Suprapubic skin (tissue), 4 donors: ENCODE measurements around the gene TDRD10. TPM values are rescaled to one million over a fixed set of nuclear protein-coding genes. Genes with fewer than 3 reads are reported as not detected.

Experiments
- DNase-seq, 2 donors: peaks; one replicate each; pipeline ENCODE4 v3.0.0-alpha.2; 2019; ENCODE audit warnings: low spot score in 2 of 2
- H3K27ac ChIP-seq: fragments of 200-600 bp; sonication (generic); one replicate; pipeline ENCODE4 v1.5.1; 2019
- H3K27me3 ChIP-seq: fragments of 200-600 bp; sonication (generic); one replicate; pipeline ENCODE4 v1.5.1; 2019
- H3K36me3 ChIP-seq: fragments of 200-600 bp; sonication (generic); one replicate; pipeline ENCODE4 v1.5.1; 2019
- H3K4me1 ChIP-seq: fragments of 200-600 bp; sonication (generic); one replicate; pipeline ENCODE4 v1.5.1; 2019
- H3K4me3 ChIP-seq: fragments of 200-600 bp; sonication (generic); one replicate; pipeline ENCODE4 v1.5.1; 2019; ENCODE audit warnings: mild to moderate bottlenecking
- H3K9me3 ChIP-seq: fragments of 200-600 bp; sonication (generic); one replicate; pipeline ENCODE4 v1.5.1; 2019
- EP300 ChIP-seq: sonication (generic); formaldehyde crosslinking; IDR thresholded peaks from one replicate; pipeline ENCODE4 v1.6.1; 2017; ENCODE audit warnings: antibody characterized with exemption
- POLR2A ChIP-seq, 2 donors: fragments of 450-650 bp; IDR thresholded peaks; one replicate each; pipeline ENCODE4 v1.6.1; 2017; ENCODE audit warnings: antibody characterized with exemption in 2 of 2, mild to moderate bottlenecking in 2 of 2, moderate library complexity in 2 of 2
- POLR2AphosphoS5 ChIP-seq, 3 donors: sonication (generic); formaldehyde crosslinking; IDR thresholded peaks; one replicate each; pipeline ENCODE4 v1.6.1; 2017; ENCODE audit warnings: antibody characterized with exemption in 3 of 3
- WGBS: methylation state at CpG from one replicate; pipeline ENCODE4 v1.1.5; 2018; 5-methylcytosine and 5-hydroxymethylcytosine counted together
- total RNA-seq, 4 donors: library from RNA; depleted of rRNA; stranded (reverse); fragments of >200 nt; gene quantifications; one replicate each; pipeline ENCODE4 v1.1.0, GENCODE V29; 2016
- TF ChIP-seq, protein P1 (sequence below), 2 donors: fragments of 200-600 bp in 1 of 2; fragments of 450-650 bp in 1 of 2; sonication (generic) in 1 of 2; IDR thresholded peaks; one replicate each; pipeline ENCODE4 v1.5.1; 2016 to 2019; ENCODE audit warnings: antibody characterized with exemption in 2 of 2, mild to moderate bottlenecking in 1 of 2, moderate library complexity in 1 of 2

The TDRD10 gene
- total RNA-seq, 4 donors from 2014 or later, result 0.72 to 2.6 (median 2.0) TPM

DNA sequence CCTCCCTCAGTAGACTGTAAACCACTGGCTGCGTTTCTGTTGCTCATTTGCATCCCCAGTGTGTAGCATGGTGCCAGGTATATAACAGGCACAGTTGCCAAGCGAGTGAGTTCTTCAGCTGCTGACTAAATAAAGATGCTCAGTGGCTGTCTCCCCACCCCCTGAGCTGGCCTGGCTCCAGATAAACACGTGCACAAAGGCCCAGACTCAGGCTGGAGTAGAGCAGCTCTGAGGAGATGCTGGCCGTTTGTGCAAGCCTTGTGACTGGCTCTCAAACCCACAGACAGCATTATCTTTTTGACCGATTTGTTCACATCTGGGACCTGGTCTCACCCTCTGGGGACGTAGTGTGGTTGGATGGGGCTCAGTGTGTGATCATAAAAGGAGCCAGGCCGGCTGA, 72.7 kb downstream of the TDRD10 start:
- Histone ChIP-seq H3K9me3 (no peaks in the 10 kb centered on the region), H3K27me3 (no peaks in the 10 kb centered on the region), H3K4me1 (peaks cover 9% of the 10 kb centered on the region), H3K27ac (no peak overlapping the region), H3K4me3 (no peak overlapping the region), H3K36me3 (peaks cover 20% of the 10 kb centered on the region)
- DNase-seq, result no peak
- 17% methylated on average over 6 of the region's 7 CpGs for WGBS
- TF ChIP-seq POLR2A (IDR thresholded peaks at IDR 0.05) (no peak), EP300 (no peak), POLR2AphosphoS5 (IDR thresholded peaks at IDR 0.05) (no peak)

DNA sequence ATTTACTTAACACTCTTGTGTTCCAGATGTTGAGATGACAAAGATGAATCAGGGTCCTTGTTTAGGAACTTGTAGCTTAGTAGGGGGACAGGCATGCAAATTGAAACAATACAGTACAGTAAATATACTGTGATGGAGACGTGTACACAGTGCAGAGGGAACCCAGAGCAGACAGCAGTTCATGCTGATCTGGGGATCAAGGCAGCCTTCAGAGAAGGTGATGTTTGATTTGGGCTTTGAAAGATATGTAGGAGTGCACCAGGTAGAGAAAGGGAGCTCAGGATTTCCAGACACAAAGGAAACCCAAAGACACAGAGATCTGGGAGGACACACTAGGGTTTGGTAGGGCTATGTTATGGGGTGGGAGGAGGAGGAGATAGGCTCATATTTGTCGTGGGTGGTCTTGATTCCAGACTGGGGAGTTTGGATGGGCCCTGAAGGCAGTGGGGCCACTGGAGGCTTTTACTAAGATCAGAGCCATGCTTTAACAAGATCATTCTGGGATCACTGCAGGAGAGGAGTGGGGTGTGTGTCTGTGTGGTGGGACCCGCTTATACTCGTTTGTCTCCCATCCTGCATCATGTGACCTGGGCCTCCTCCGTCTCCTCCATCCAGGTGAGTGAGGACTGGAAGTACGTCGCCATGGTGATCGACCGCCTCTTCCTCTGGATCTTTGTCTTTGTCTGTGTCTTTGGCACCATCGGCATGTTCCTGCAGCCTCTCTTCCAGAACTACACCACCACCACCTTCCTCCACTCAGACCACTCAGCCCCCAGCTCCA, 73.3 kb downstream of the TDRD10 start:
- Histone ChIP-seq H3K27me3 (no peaks in the 10 kb centered on the region), H3K36me3 (peaks cover 26% of the 10 kb centered on the region), H3K27ac (no peak overlapping the region), H3K4me3 (no peak overlapping the region), H3K9me3 (no peaks in the 10 kb centered on the region), H3K4me1 (peaks cover 9% of the 10 kb centered on the region)
- WGBS, result 75% methylated on average over 10 of the region's 10 CpGs
- DNase-seq, result no peak
- no peak for TF ChIP-seq POLR2AphosphoS5 (IDR thresholded peaks at IDR 0.05)
- TF ChIP-seq, protein P1, sequence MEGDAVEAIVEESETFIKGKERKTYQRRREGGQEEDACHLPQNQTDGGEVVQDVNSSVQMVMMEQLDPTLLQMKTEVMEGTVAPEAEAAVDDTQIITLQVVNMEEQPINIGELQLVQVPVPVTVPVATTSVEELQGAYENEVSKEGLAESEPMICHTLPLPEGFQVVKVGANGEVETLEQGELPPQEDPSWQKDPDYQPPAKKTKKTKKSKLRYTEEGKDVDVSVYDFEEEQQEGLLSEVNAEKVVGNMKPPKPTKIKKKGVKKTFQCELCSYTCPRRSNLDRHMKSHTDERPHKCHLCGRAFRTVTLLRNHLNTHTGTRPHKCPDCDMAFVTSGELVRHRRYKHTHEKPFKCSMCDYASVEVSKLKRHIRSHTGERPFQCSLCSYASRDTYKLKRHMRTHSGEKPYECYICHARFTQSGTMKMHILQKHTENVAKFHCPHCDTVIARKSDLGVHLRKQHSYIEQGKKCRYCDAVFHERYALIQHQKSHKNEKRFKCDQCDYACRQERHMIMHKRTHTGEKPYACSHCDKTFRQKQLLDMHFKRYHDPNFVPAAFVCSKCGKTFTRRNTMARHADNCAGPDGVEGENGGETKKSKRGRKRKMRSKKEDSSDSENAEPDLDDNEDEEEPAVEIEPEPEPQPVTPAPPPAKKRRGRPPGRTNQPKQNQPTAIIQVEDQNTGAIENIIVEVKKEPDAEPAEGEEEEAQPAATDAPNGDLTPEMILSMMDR (IDR thresholded peaks at IDR 0.05), result no peak
- TF ChIP-seq POLR2A (IDR thresholded peaks at IDR 0.05), result no peak
- no peak for TF ChIP-seq EP300

DNA sequence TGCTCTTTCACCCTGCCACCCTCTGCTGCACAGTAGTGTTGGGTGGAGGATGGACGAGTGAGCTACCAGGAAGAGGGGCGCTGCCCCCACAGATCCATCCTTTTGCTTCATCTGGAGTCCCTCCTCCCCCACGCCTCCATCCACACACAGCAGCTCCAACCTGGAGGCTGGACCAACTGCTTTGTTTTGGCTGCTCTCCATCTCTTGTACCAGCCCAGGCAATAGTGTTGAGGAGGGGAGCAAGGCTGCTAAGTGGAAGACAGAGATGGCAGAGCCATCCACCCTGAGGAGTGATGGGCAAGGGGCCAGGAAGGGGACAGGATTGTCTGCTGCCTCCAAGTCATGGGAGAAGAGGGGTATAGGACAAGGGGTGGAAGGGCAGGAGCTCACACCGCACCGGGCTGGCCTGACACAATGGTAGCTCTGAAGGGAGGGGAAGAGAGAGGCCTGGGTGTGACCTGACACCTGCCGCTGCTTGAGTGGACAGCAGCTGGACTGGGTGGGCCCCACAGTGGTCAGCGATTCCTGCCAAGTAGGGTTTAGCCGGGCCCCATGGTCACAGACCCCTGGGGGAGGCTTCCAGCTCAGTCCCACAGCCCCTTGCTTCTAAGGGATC, 74.0 kb downstream of the TDRD10 start:
- H3K27me3 ChIP-seq, result no peaks in the 10 kb centered on the region
- H3K4me3 ChIP-seq, result no peak overlapping the region
- H3K9me3 ChIP-seq, result no peaks in the 10 kb centered on the region
- H3K4me1 ChIP-seq, result peaks cover 9% of the 10 kb centered on the region
- TF ChIP-seq, protein P1 (IDR thresholded peaks at IDR 0.05), result no peak
- no peak for TF ChIP-seq POLR2AphosphoS5 (IDR thresholded peaks at IDR 0.05)
- TF ChIP-seq POLR2A (IDR thresholded peaks at IDR 0.05), result no peak
- no peak for TF ChIP-seq EP300
- peaks cover 34% of the 10 kb centered on the region for H3K36me3 ChIP-seq
- WGBS, result 83% methylated on average over 8 of the region's 8 CpGs
- H3K27ac ChIP-seq, result no peak overlapping the region
- no peak for DNase-seq

DNA sequence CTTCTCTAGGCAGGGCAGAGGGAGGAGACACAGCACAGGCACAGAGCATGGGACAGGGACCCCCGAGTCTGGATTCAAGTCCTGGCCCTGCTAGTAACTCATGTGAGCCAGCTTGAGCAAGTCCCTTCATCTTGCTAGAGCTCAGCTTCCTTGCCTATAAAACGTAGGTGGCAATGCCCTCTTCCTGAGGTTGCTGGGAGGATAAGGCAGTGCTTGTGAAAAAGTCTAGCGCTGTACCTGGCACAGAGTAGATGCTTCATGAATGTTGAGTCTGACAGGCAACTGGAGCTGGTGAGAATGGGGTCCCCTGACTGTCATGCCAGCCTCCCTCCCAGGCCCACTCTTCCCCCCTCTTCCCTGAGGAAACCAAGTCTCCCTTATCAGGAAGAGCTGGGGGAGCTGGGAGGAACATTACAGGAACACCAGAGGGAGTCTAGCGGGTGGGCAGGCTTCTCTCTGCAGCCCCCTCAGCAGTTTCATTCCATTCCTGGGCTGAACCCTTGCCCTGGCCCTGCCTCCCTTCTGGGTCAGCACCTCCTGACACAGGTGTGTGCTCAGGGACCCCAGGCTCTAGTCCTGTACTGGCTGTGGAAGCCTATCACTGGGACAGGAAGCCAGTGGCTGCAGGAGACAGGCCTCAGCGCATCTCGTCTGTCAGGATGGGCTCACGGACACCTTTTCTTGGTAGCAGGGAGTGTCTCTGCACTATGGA, 75.5 kb downstream of the TDRD10 start:
- no peak overlapping the region for H3K27ac ChIP-seq
- peaks cover 9% of the 10 kb centered on the region for H3K4me1 ChIP-seq
- H3K9me3 ChIP-seq, result no peaks in the 10 kb centered on the region
- TF ChIP-seq POLR2A (IDR thresholded peaks at IDR 0.05) (no peak), POLR2AphosphoS5 (IDR thresholded peaks at IDR 0.05) (no peak), EP300 (no peak)
- TF ChIP-seq, protein P1 (IDR thresholded peaks at IDR 0.05), result no peak
- no peak for DNase-seq
- H3K36me3 ChIP-seq, result peaks cover 48% of the 10 kb centered on the region
- H3K4me3 ChIP-seq, result no peak overlapping the region
- no peaks in the 10 kb centered on the region for H3K27me3 ChIP-seq
- 83% methylated on average over 2 of the region's 7 CpGs for WGBS

DNA sequence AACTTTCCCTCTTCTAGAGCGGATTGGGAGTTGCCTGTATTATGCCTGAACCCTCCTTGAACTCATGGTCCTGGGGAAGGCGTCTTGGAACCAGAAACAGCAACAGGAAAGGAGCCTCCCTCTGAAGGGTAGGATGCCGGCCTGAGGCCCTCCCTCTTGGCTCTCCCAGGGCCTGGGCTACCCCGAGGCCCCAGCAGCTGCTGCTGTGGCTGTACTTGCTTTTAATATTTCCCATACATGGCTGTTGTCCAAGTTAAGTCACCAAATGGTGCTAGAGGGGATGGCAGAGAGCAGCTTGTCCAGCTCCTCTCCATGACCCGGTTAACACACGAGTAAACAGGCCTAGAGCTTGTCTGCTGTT, 76.0 kb downstream of the TDRD10 start:
- no peak overlapping the region for H3K27ac ChIP-seq
- 0% methylated on average over 2 of the region's 6 CpGs for WGBS
- peaks cover 53% of the 10 kb centered on the region for H3K36me3 ChIP-seq
- no peaks in the 10 kb centered on the region for H3K27me3 ChIP-seq
- H3K4me1 ChIP-seq, result peaks cover 9% of the 10 kb centered on the region
- no peak overlapping the region for H3K4me3 ChIP-seq
- no peaks in the 10 kb centered on the region for H3K9me3 ChIP-seq
- TF ChIP-seq POLR2AphosphoS5 (IDR thresholded peaks at IDR 0.05) (no peak), EP300 (no peak), POLR2A (IDR thresholded peaks at IDR 0.05) (no peak)
- TF ChIP-seq, protein P1 (IDR thresholded peaks at IDR 0.05), result no peak
- DNase-seq, result no peak
